Loucy (cell line): Measurements from ENCODE around the gene RBP2.

Experiments used
- CTCF ChIP-seq: fragments of 200-600 bp; sonication (generic); conservative IDR thresholded peaks from 2 replicates; pipeline ENCODE4 v1.5.1; 2014; ENCODE audit warnings: mild to moderate bottlenecking, antibody characterized with exemption, low read length
- EZH2phosphoT487 ChIP-seq: fragments of 200-600 bp; IDR thresholded peaks from 2 replicates; pipeline ENCODE4 v1.6.1; 2018; ENCODE audit warnings: antibody characterized with exemption, mild to moderate bottlenecking, moderate library complexity, borderline replicate concordance

GRCh38 chr3:139473155-139473771 is 3.1 kb downstream of the RBP2 start:
- TF ChIP-seq CTCF (no peak), EZH2phosphoT487 (no peak)
